ENCODE data around the gene LYPD6.

LYPD6 gene

GRCh38 chr2:149399934-149400615 lies 69.7 kb downstream of the LYPD6 start:
- DNase-seq (ENCODE audit: extremely low read depth in 1 of 2, low read depth in 1 of 2): no peak

GRCh38 chr2:149400997-149401396 lies 70.6 kb downstream of the LYPD6 start:
- DNase-seq (ENCODE audit: extremely low read depth in 1 of 2, low read depth in 1 of 2): no peak

GRCh38 chr2:149409506-149409905 lies 79.1 kb downstream of the LYPD6 start:
- DNase-seq (ENCODE audit: extremely low read depth in 1 of 2, low read depth in 1 of 2): no peak

GRCh38 chr2:149410701-149411484 lies 80.5 kb downstream of the LYPD6 start:
- DNase-seq (ENCODE audit: extremely low read depth in 1 of 2, low read depth in 1 of 2): no peak

GRCh38 chr2:149413487-149413886 lies 83.1 kb downstream of the LYPD6 start:
- no peak for DNase-seq (ENCODE audit: extremely low read depth in 1 of 2, low read depth in 1 of 2)

GRCh38 chr2:149415086-149415485 lies 84.7 kb downstream of the LYPD6 start:
- DNase-seq (ENCODE audit: extremely low read depth in 1 of 2, low read depth in 1 of 2): no peak

- DNase-seq (ENCODE audit: extremely low read depth in 1 of 2, low read depth in 1 of 2): no peak
Measured at GRCh38 chr2:149418065-149418464, 87.7 kb downstream of the LYPD6 start.

- DNase-seq (ENCODE audit: extremely low read depth in 1 of 2, low read depth in 1 of 2): no peak
Measured at GRCh38 chr2:149420053-149420963, 89.9 kb downstream of the LYPD6 start.

- DNase-seq (ENCODE audit: extremely low read depth in 1 of 2, low read depth in 1 of 2): no peak
Measured at GRCh38 chr2:149421791-149422190, 91.4 kb downstream of the LYPD6 start.

- no peak for DNase-seq (ENCODE audit: extremely low read depth in 1 of 2, low read depth in 1 of 2)
Measured at GRCh38 chr2:149422337-149422990, 92.1 kb downstream of the LYPD6 start.

- no peak for DNase-seq (ENCODE audit: extremely low read depth in 1 of 2, low read depth in 1 of 2)
Measured at GRCh38 chr2:149422991-149423338, 92.6 kb downstream of the LYPD6 start.

GRCh38 chr2:149423630-149424029 lies 93.2 kb downstream of the LYPD6 start:
- DNase-seq (ENCODE audit: extremely low read depth in 1 of 2, low read depth in 1 of 2): no peak

GRCh38 chr2:149427387-149427786 lies 97.0 kb downstream of the LYPD6 start:
- DNase-seq (ENCODE audit: extremely low read depth in 1 of 2, low read depth in 1 of 2): no peak

- DNase-seq (ENCODE audit: extremely low read depth in 1 of 2, low read depth in 1 of 2): no peak
Measured at GRCh38 chr2:149428783-149429182, 98.4 kb downstream of the LYPD6 start.

GRCh38 chr2:149430743-149431736 lies 100.7 kb downstream of the LYPD6 start:
- no peak for DNase-seq (ENCODE audit: extremely low read depth in 1 of 2, low read depth in 1 of 2)

- DNase-seq (ENCODE audit: extremely low read depth in 1 of 2, low read depth in 1 of 2): no peak
Measured at GRCh38 chr2:149438330-149438960, 108.1 kb downstream of the LYPD6 start.

GRCh38 chr2:149441255-149441654 lies 110.9 kb downstream of the LYPD6 start:
- DNase-seq (ENCODE audit: extremely low read depth in 1 of 2, low read depth in 1 of 2): no peak

GRCh38 chr2:149442346-149442745 lies 112.0 kb downstream of the LYPD6 start:
- DNase-seq (ENCODE audit: extremely low read depth in 1 of 2, low read depth in 1 of 2): no peak

GRCh38 chr2:149443150-149443549 lies 112.8 kb downstream of the LYPD6 start:
- DNase-seq (ENCODE audit: extremely low read depth in 1 of 2, low read depth in 1 of 2): no peak
